ENCODE results near the gene MUC13.

Gene MUC13

GRCh38 chr3:124888482-124889441, 45.8 kb downstream of the MUC13 start:
- no peak for ATAC-seq

GRCh38 chr3:124887932-124888298, 46.6 kb downstream of the MUC13 start:
- no peak for ATAC-seq
- TF ChIP-seq ARNTL (CRISPR knock-in tag; IDR thresholded peaks at IDR 0.05; ENCODE audit: borderline replicate concordance, low read depth) (no peak), TCF4 (CRISPR knock-in tag; IDR thresholded peaks at IDR 0.05; ENCODE audit: borderline replicate concordance) (no peak), GLIS3 (CRISPR knock-in tag; IDR thresholded peaks at IDR 0.05) (no peak), ZNF565 (CRISPR knock-in tag; conservative IDR thresholded peaks at IDR 0.05; ENCODE audit: low read depth) (no peak), CREB5 (CRISPR knock-in tag; IDR thresholded peaks at IDR 0.05; ENCODE audit: low read depth) (no peak), BACH2 (CRISPR knock-in tag; IDR thresholded peaks at IDR 0.05; ENCODE audit: borderline replicate concordance) (no peak), ZC3H10 (CRISPR knock-in tag; IDR thresholded peaks at IDR 0.05) (no peak), ZFP30 (CRISPR knock-in tag; IDR thresholded peaks at IDR 0.05) (no peak), ISL1 (CRISPR knock-in tag; IDR thresholded peaks at IDR 0.05) (no peak), ESRRG (CRISPR knock-in tag; IDR thresholded peaks at IDR 0.05) (no peak), ZFP3 (CRISPR knock-in tag; IDR thresholded peaks at IDR 0.05) (no peak), OSR1 (CRISPR knock-in tag; IDR thresholded peaks at IDR 0.05) (no peak), PPARA (CRISPR knock-in tag; IDR thresholded peaks at IDR 0.05; ENCODE audit: borderline replicate concordance) (no peak), CSDC2 (CRISPR knock-in tag; IDR thresholded peaks at IDR 0.05) (no peak), CSRNP3 (CRISPR knock-in tag; IDR thresholded peaks at IDR 0.05) (no peak)

More at GRCh38 chr3:124888482-124889441, 45.8 kb downstream of the MUC13 start:
- TF ChIP-seq RARB (CRISPR knock-in tag; IDR thresholded peaks at IDR 0.05) (no peak), ZNF8 (CRISPR knock-in tag; IDR thresholded peaks at IDR 0.05) (no peak)

GRCh38 chr3:124887177-124887931, 47.2 kb downstream of the MUC13 start, which contains the start of gene ITGB5:
ITGB5 (minus strand) TSS chr3:124887365; CDS start chr3:124887000, 365 bp downstream.
- TF ChIP-seq ARNTL (CRISPR knock-in tag; IDR thresholded peaks at IDR 0.05; ENCODE audit: borderline replicate concordance, low read depth) (no peak), RARB (CRISPR knock-in tag; IDR thresholded peaks at IDR 0.05) (no peak), CREB5 (CRISPR knock-in tag; IDR thresholded peaks at IDR 0.05; ENCODE audit: low read depth) (no peak), OSR1 (CRISPR knock-in tag; IDR thresholded peaks at IDR 0.05) (no peak), GLIS3 (CRISPR knock-in tag; IDR thresholded peaks at IDR 0.05) (peak; percentile 51; the same call in 1 of the 2 replicates)

GRCh38 chr3:124886168-124887056, 48.1 kb downstream of the MUC13 start:
- peak; percentile 60 for ATAC-seq
- TF ChIP-seq ZNF70 (CRISPR knock-in tag; IDR thresholded peaks at IDR 0.05) (no peak), ARNTL (CRISPR knock-in tag; IDR thresholded peaks at IDR 0.05; ENCODE audit: borderline replicate concordance, low read depth) (no peak), TOX (CRISPR knock-in tag; IDR thresholded peaks at IDR 0.05; ENCODE audit: borderline replicate concordance) (no peak), RARB (CRISPR knock-in tag; IDR thresholded peaks at IDR 0.05) (no peak), CREB5 (CRISPR knock-in tag; IDR thresholded peaks at IDR 0.05; ENCODE audit: low read depth) (no peak), ESRRG (CRISPR knock-in tag; IDR thresholded peaks at IDR 0.05) (no peak), TCF4 (CRISPR knock-in tag; IDR thresholded peaks at IDR 0.05; ENCODE audit: borderline replicate concordance) (no peak), PATZ1 (CRISPR knock-in tag; IDR thresholded peaks at IDR 0.05; ENCODE audit: borderline replicate concordance) (no peak), ZNF8 (CRISPR knock-in tag; IDR thresholded peaks at IDR 0.05) (no peak), TSHZ2 (CRISPR knock-in tag; IDR thresholded peaks at IDR 0.05) (no peak), GLIS3 (CRISPR knock-in tag; IDR thresholded peaks at IDR 0.05) (no peak), SNAI2 (CRISPR knock-in tag; IDR thresholded peaks at IDR 0.05) (no peak)

More at GRCh38 chr3:124887177-124887931, 47.2 kb downstream of the MUC13 start, which contains the start of gene ITGB5:
- peak; percentile 90 for ATAC-seq
